ENCODE data around the gene APP.

APP gene

DNA sequence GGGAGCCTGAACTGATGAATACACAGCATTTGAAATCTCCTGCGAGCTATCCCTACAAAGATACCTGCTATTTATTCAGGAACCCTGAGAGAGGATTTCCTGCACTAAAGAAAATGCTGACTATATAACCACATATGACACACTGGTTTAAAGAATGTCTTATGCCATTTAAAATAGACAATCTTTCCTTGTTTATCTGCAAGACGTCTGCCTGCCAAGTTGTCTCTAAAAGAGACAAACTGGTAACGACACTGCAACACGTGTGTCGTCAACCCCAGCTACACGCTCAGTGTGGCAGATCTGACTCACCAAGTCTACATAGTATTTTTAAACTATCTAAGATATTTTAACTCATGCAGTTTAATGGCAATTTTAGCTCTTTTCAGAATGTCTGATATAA is 42.7 kb downstream of the APP start:
- Histone ChIP-seq H3K36me3 (ENCODE audit: insufficient read depth, low read length) (no peaks in the 10 kb centered on the region), H3K9ac (ENCODE audit: low read depth, low read length) (no peak overlapping the region), H3K4me1 (ENCODE audit: insufficient read depth, low read length) (peaks cover 58% of the 10 kb centered on the region), H3K9me3 (ENCODE audit: control insufficient read depth, insufficient read depth, low read length) (no peaks in the 10 kb centered on the region)

DNA sequence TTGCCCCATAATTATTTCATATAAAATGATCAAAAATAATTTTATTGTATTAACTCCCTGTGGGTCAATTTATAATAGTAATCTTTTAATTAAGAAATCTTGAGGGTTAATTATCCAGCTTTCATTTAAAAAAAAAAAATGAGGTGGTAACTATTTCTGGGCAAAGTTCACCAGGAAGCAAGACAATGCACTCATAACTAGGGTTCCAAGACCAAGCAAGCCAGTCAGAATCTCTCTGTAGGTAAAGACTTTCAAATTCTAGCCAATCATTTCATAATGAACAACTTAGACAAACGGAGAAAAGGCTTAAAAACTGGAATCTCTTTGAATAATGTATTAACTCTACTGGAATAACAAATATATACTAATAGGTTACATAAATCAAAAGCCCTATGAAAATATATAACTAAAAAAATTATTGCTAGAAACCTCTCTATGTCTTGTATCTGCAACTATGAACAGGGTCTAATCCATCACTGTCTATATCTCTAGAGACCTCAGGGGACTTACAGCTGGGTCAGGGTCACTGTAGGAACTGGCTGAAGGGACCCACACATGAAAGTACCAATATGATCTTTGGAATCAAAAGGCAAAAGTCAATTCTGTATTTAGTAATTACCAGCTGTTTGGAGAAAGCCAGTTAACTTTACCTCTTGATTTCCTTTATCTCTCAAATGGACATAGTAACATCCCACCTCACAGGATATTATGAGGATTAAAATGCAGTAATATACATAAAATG is 43.3 kb downstream of the APP start:
- Histone ChIP-seq H3K36me3 (ENCODE audit: insufficient read depth, low read length) (no peaks in the 10 kb centered on the region), H3K4me1 (ENCODE audit: insufficient read depth, low read length) (peaks cover 63% of the 10 kb centered on the region), H3K9me3 (ENCODE audit: control insufficient read depth, insufficient read depth, low read length) (no peaks in the 10 kb centered on the region), H3K9ac (ENCODE audit: low read depth, low read length) (no peak overlapping the region)

GRCh38 chr21:26126168-26126553 is 44.4 kb downstream of the APP start:
- Histone ChIP-seq H3K4me1 (ENCODE audit: insufficient read depth, low read length) (peaks cover 68% of the 10 kb centered on the region), H3K9me3 (ENCODE audit: control insufficient read depth, insufficient read depth, low read length) (no peaks in the 10 kb centered on the region), H3K9ac (ENCODE audit: low read depth, low read length) (no peak overlapping the region), H3K36me3 (ENCODE audit: insufficient read depth, low read length) (no peaks in the 10 kb centered on the region)

- H3K9ac ChIP-seq (ENCODE audit: low read depth, low read length): no peak overlapping the region
- no peaks in the 10 kb centered on the region for H3K36me3 ChIP-seq (ENCODE audit: insufficient read depth, low read length)
- peaks cover 73% of the 10 kb centered on the region for H3K4me1 ChIP-seq (ENCODE audit: insufficient read depth, low read length)
Measured at GRCh38 chr21:26125433-26126167, 45.0 kb downstream of the APP start.

DNA sequence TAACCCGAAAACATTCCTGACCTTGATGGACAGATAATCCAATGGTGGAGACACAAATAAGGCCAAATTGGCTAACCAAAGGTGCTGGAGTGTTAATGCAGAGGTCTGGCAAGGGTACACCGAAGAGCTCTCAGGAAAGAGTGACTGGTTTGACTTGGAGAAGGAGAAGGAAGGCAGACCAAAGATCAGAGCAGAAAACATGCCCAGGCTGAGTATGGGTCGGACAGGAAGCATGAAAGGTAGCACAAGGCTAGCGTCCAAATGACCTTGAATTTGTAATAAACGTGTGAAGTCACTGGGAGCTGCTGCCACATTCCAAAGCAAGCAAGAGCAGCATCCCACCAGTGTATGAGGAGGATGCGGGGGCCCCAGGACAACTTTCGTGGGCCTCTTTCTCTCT is 45.7 kb downstream of the APP start:
- Histone ChIP-seq H3K4me1 (ENCODE audit: insufficient read depth, low read length) (peaks cover 75% of the 10 kb centered on the region), H3K9ac (ENCODE audit: low read depth, low read length) (no peak overlapping the region), H3K36me3 (ENCODE audit: insufficient read depth, low read length) (no peaks in the 10 kb centered on the region), H3K9me3 (ENCODE audit: control insufficient read depth, insufficient read depth, low read length) (no peaks in the 10 kb centered on the region)

More at GRCh38 chr21:26125433-26126167, 45.0 kb downstream of the APP start:
- H3K9me3 ChIP-seq (ENCODE audit: control insufficient read depth, insufficient read depth, low read length): no peaks in the 10 kb centered on the region

DNA sequence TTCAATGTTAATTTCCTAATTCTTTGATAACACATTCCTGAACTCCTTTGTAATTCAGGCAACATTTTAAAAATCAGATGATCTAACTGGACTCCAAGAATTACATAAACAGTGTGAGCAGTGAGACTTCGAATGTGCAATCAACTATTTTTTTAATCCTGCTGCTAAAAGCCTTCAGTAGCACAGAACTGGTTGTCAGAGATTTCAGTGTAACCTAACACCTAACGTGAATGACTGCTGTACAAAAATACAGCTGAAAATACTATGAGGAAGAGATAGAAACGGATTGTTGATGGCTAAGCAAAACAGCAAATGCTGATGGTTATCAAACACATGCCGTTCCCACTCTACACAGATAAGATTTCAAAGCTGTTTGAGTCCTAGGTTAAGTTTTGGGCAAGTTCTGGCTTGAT is 46.1 kb downstream of the APP start:
- Histone ChIP-seq H3K9me3 (ENCODE audit: control insufficient read depth, insufficient read depth, low read length) (no peaks in the 10 kb centered on the region), H3K9ac (ENCODE audit: low read depth, low read length) (no peak overlapping the region), H3K4me1 (ENCODE audit: insufficient read depth, low read length) (peaks cover 79% of the 10 kb centered on the region), H3K36me3 (ENCODE audit: insufficient read depth, low read length) (no peaks in the 10 kb centered on the region)

- H3K9me3 ChIP-seq (ENCODE audit: control insufficient read depth, insufficient read depth, low read length): no peaks in the 10 kb centered on the region
- H3K4me1 ChIP-seq (ENCODE audit: insufficient read depth, low read length): peaks cover 72% of the 10 kb centered on the region
- H3K9ac ChIP-seq (ENCODE audit: low read depth, low read length): no peak overlapping the region
- no peaks in the 10 kb centered on the region for H3K36me3 ChIP-seq (ENCODE audit: insufficient read depth, low read length)
Measured at GRCh38 chr21:26123012-26123411, 47.6 kb downstream of the APP start.

DNA sequence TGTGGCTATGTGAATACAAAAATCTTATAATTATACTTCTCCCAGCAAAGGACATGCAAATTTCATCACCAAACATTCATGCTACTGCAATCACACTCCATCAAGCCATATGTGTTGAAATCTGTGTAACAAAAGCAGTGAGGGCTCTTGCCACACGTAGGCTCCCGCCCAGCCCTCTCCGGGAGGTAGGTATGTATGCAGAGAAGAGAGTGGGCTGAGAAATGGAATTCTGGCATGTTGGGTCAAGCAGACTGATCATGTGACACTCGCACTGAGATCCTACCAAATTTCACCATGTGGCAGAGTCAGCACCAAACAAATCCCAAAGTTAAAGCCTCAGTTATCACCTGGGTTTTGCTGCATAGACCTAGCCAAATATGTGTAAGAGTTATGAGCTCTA is 49.7 kb downstream of the APP start:
- Histone ChIP-seq H3K36me3 (ENCODE audit: insufficient read depth, low read length) (no peaks in the 10 kb centered on the region), H3K4me1 (ENCODE audit: insufficient read depth, low read length) (peaks cover 71% of the 10 kb centered on the region), H3K9ac (ENCODE audit: low read depth, low read length) (no peak overlapping the region), H3K9me3 (ENCODE audit: control insufficient read depth, insufficient read depth, low read length) (no peaks in the 10 kb centered on the region)

DNA sequence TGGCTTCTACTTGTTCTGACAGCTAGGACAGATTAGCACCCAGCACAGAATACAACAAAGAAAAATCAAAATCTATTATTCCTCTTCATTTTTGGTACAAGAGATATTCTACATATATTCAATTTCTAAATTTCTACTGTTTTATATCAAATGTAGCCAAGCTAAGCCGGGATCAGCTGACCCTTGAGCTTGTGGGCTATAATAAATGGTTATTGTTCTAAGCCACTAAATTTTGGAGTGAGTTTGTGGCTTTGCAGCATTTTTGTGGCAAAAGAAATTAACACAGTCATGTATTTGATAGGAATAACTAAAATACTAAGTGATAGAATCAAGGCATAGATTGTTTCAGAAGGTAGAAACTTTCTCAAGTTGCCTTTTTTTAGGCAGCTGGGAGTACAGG is 50.7 kb downstream of the APP start:
- Histone ChIP-seq H3K36me3 (ENCODE audit: insufficient read depth, low read length) (no peaks in the 10 kb centered on the region), H3K4me1 (ENCODE audit: insufficient read depth, low read length) (peaks cover 72% of the 10 kb centered on the region), H3K9ac (ENCODE audit: low read depth, low read length) (no peak overlapping the region), H3K9me3 (ENCODE audit: control insufficient read depth, insufficient read depth, low read length) (no peaks in the 10 kb centered on the region)

- Histone ChIP-seq H3K9ac (ENCODE audit: low read depth, low read length) (no peak overlapping the region), H3K9me3 (ENCODE audit: control insufficient read depth, insufficient read depth, low read length) (no peaks in the 10 kb centered on the region), H3K4me1 (ENCODE audit: insufficient read depth, low read length) (peaks cover 72% of the 10 kb centered on the region), H3K36me3 (ENCODE audit: insufficient read depth, low read length) (no peaks in the 10 kb centered on the region)
Measured at GRCh38 chr21:26118938-26119540, 51.5 kb downstream of the APP start.

- Histone ChIP-seq H3K4me1 (ENCODE audit: insufficient read depth, low read length) (peaks cover 71% of the 10 kb centered on the region), H3K9me3 (ENCODE audit: control insufficient read depth, insufficient read depth, low read length) (no peaks in the 10 kb centered on the region), H3K36me3 (ENCODE audit: insufficient read depth, low read length) (no peaks in the 10 kb centered on the region; the same call in 1 of the 2 replicates), H3K9ac (ENCODE audit: low read depth, low read length) (no peak overlapping the region)
Measured at GRCh38 chr21:26117972-26118367, 52.6 kb downstream of the APP start.

GRCh38 chr21:26117324-26117971 is 53.1 kb downstream of the APP start:
- Histone ChIP-seq H3K4me1 (ENCODE audit: insufficient read depth, low read length) (peaks cover 68% of the 10 kb centered on the region), H3K9ac (ENCODE audit: low read depth, low read length) (no peak overlapping the region), H3K36me3 (ENCODE audit: insufficient read depth, low read length) (peaks cover under 1% of the 10 kb centered on the region; the same call in 1 of the 2 replicates), H3K9me3 (ENCODE audit: control insufficient read depth, insufficient read depth, low read length) (no peaks in the 10 kb centered on the region)

GRCh38 chr21:26116456-26117011 is 54.0 kb downstream of the APP start:
- Histone ChIP-seq H3K4me1 (ENCODE audit: insufficient read depth, low read length) (peaks cover 62% of the 10 kb centered on the region), H3K36me3 (ENCODE audit: insufficient read depth, low read length) (peaks cover 9% of the 10 kb centered on the region; the same call in 1 of the 2 replicates), H3K9ac (ENCODE audit: low read depth, low read length) (no peak overlapping the region)

GRCh38 chr21:26115899-26116298 is 54.7 kb downstream of the APP start:
- Histone ChIP-seq H3K4me1 (ENCODE audit: insufficient read depth, low read length) (peaks cover 58% of the 10 kb centered on the region), H3K9ac (ENCODE audit: low read depth, low read length) (no peak overlapping the region), H3K9me3 (ENCODE audit: control insufficient read depth, insufficient read depth, low read length) (no peaks in the 10 kb centered on the region), H3K36me3 (ENCODE audit: insufficient read depth, low read length) (peaks cover 12% of the 10 kb centered on the region; the same call in 1 of the 2 replicates)

More at GRCh38 chr21:26116456-26117011, 54.0 kb downstream of the APP start:
- H3K9me3 ChIP-seq (ENCODE audit: control insufficient read depth, insufficient read depth, low read length): no peaks in the 10 kb centered on the region

All from ES-I3 (cell line).